Stimulated activated CD4-positive, alpha-beta T cell treated with anti-CD3 and anti-CD28 coated beads, Interleukin-4, amount 100 ng/mL, for 1 hour (primary cell): ENCODE measurements around the gene C1orf35.
"Not testable (repeated sequence)": the region's sequence is repeated elsewhere in the genome, so short reads cannot be mapped to it uniquely, and the experiment has no call there.

ENCODE experiments used
- DNase-seq: peaks from one replicate; pipeline ENCODE4 v3.0.0-alpha.2; 2020

Gene C1orf35

GRCh38 chr1:228142155-228142691 is 39.1 kb upstream of the C1orf35 start:
- DNase-seq: no peak

- no peak for DNase-seq
Measured at GRCh38 chr1:228141226-228142044, 38.3 kb upstream of the C1orf35 start.

GRCh38 chr1:228140724-228141225 is 37.6 kb upstream of the C1orf35 start:
- no peak for DNase-seq

- peak; percentile 100 for DNase-seq
Measured at GRCh38 chr1:228139931-228140723, 37.0 kb upstream of the C1orf35 start, which contains the start of gene GUK1. TSS of gene GUK1 (plus strand) at chr1:228140279. CDS start at chr1:228140303, 24 bp downstream.

GRCh38 chr1:228139406-228139930 is 36.3 kb upstream of the C1orf35 start:
- DNase-seq: no peak

- DNase-seq: no peak
Measured at GRCh38 chr1:228136901-228137300, 33.8 kb upstream of the C1orf35 start.

GRCh38 chr1:228134591-228134990 is 31.5 kb upstream of the C1orf35 start:
- DNase-seq: no peak

GRCh38 chr1:228131766-228132165 is 28.6 kb upstream of the C1orf35 start:
- DNase-seq: no peak

GRCh38 chr1:228125185-228125584 is 22.1 kb upstream of the C1orf35 start:
- DNase-seq: no peak

- no peak for DNase-seq
Measured at GRCh38 chr1:228123505-228123904, 20.4 kb upstream of the C1orf35 start.

GRCh38 chr1:228122921-228123441 is 19.9 kb upstream of the C1orf35 start:
- no peak for DNase-seq

GRCh38 chr1:228120857-228121489 is 17.8 kb upstream of the C1orf35 start:
- no peak for DNase-seq

- no peak for DNase-seq
Measured at GRCh38 chr1:228120351-228120750, 17.2 kb upstream of the C1orf35 start.

- DNase-seq: no peak
Measured at GRCh38 chr1:228118040-228118439, 14.9 kb upstream of the C1orf35 start.

GRCh38 chr1:228117335-228117734 is 14.2 kb upstream of the C1orf35 start:
- DNase-seq: no peak

GRCh38 chr1:228114827-228115226 is 11.7 kb upstream of the C1orf35 start:
- no peak for DNase-seq

GRCh38 chr1:228112617-228113016 is 9.5 kb upstream of the C1orf35 start:
- DNase-seq: no peak

- DNase-seq: no peak
Measured at GRCh38 chr1:228112167-228112566, 9.0 kb upstream of the C1orf35 start.

- not testable (repeated sequence) for DNase-seq
Measured at GRCh38 chr1:228111315-228111714, 8.2 kb upstream of the C1orf35 start.

- DNase-seq: no peak
Measured at GRCh38 chr1:228110556-228110955, 7.4 kb upstream of the C1orf35 start.

- no peak for DNase-seq
Measured at GRCh38 chr1:228109962-228110488, 6.9 kb upstream of the C1orf35 start.
